IPS-18a (cell line): Measurements from ENCODE around the gene KRTAP5-7.

Experiments
- H3K27ac ChIP-seq: one replicate; pipeline ENCODE4 v1.5.1; 2013; ENCODE audit warnings: low read length
- H3K27me3 ChIP-seq: one replicate; pipeline ENCODE4 v1.6.1; 2013; ENCODE audit warnings: mild to moderate bottlenecking, low read length; ENCODE audit not compliant: control insufficient read depth, insufficient read depth
- H3K36me3 ChIP-seq: one replicate; pipeline ENCODE4 v1.6.1; 2013; ENCODE audit warnings: low read depth, low read length; ENCODE audit not compliant: control insufficient read depth
- H3K4me1 ChIP-seq: one replicate; pipeline ENCODE4 v1.6.1; 2013; ENCODE audit warnings: low read depth, low read length; ENCODE audit not compliant: control insufficient read depth
- H3K4me3 ChIP-seq: one replicate; pipeline ENCODE4 v1.5.1; 2013; ENCODE audit warnings: low read length
- H3K9ac ChIP-seq: one replicate; pipeline ENCODE4 v1.6.1; 2013; ENCODE audit warnings: mild to moderate bottlenecking, low read length, moderate library complexity
- H3K9me3 ChIP-seq: one replicate; pipeline ENCODE4 v1.6.1; 2013; ENCODE audit warnings: low read depth, low read length; ENCODE audit not compliant: control insufficient read depth

Gene KRTAP5-7

GRCh38 chr11:71499546-71499945 lies 27.5 kb upstream of the KRTAP5-7 start:
- Histone ChIP-seq H3K4me3 (no peak overlapping the region), H3K4me1 (peaks cover 6% of the 10 kb centered on the region), H3K27me3 (no peaks in the 10 kb centered on the region), H3K27ac (no peak overlapping the region), H3K36me3 (peaks cover 10% of the 10 kb centered on the region), H3K9ac (no peak overlapping the region), H3K9me3 (no peaks in the 10 kb centered on the region)

GRCh38 chr11:71500601-71501021 lies 26.5 kb upstream of the KRTAP5-7 start:
- H3K4me1 ChIP-seq: peaks cover 16% of the 10 kb centered on the region
- no peaks in the 10 kb centered on the region for H3K27me3 ChIP-seq
- H3K9me3 ChIP-seq: no peaks in the 10 kb centered on the region
- no peak overlapping the region for H3K9ac ChIP-seq
- H3K4me3 ChIP-seq: no peak overlapping the region
- H3K36me3 ChIP-seq: peaks cover 10% of the 10 kb centered on the region
- H3K27ac ChIP-seq: no peak overlapping the region

GRCh38 chr11:71501071-71501985 lies 25.7 kb upstream of the KRTAP5-7 start:
- Histone ChIP-seq H3K9ac (no peak overlapping the region), H3K9me3 (no peaks in the 10 kb centered on the region), H3K4me1 (peaks cover 22% of the 10 kb centered on the region), H3K27ac (no peak overlapping the region), H3K4me3 (no peak overlapping the region), H3K36me3 (peaks cover 10% of the 10 kb centered on the region), H3K27me3 (no peaks in the 10 kb centered on the region)

- H3K36me3 ChIP-seq: peaks cover 10% of the 10 kb centered on the region
- H3K9me3 ChIP-seq: no peaks in the 10 kb centered on the region
- H3K9ac ChIP-seq: no peak overlapping the region
- H3K27me3 ChIP-seq: no peaks in the 10 kb centered on the region
- no peak overlapping the region for H3K4me3 ChIP-seq
- no peak overlapping the region for H3K27ac ChIP-seq
- peaks cover 22% of the 10 kb centered on the region for H3K4me1 ChIP-seq
These were observed 25.0 kb upstream of the KRTAP5-7 start for GRCh38 chr11:71502026-71502425.

GRCh38 chr11:71502871-71503435 lies 24.1 kb upstream of the KRTAP5-7 start:
- Histone ChIP-seq H3K4me1 (peaks cover 22% of the 10 kb centered on the region), H3K9me3 (no peaks in the 10 kb centered on the region), H3K27me3 (no peaks in the 10 kb centered on the region), H3K9ac (no peak overlapping the region), H3K4me3 (no peak overlapping the region), H3K36me3 (peaks cover 10% of the 10 kb centered on the region), H3K27ac (no peak overlapping the region)

GRCh38 chr11:71504531-71504930 lies 22.5 kb upstream of the KRTAP5-7 start:
- Histone ChIP-seq H3K27ac (no peak overlapping the region), H3K9me3 (peaks cover 13% of the 10 kb centered on the region), H3K9ac (no peak overlapping the region), H3K36me3 (no peaks in the 10 kb centered on the region), H3K27me3 (no peaks in the 10 kb centered on the region), H3K4me3 (no peak overlapping the region), H3K4me1 (peaks cover 22% of the 10 kb centered on the region)

DNA sequence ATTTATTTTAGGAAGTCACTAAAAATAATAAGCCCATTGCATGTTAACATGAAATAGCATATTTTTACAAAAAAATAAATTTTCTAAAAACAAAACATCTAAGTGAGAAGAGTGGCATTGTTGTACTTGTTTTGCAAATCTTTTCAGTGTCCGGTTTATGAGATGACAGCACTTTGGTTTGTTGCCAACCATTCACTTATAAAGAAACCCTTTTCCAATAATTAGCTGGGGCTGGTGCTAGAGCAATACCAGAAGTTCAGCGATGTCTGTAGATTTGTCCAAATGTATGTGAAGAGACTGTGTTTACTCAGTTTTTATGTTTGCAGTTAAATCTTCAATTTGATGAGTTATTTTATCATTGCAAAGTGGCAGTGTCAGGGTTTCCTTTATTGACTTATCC lies 22.1 kb upstream of the KRTAP5-7 start:
- no peaks in the 10 kb centered on the region for H3K27me3 ChIP-seq
- no peak overlapping the region for H3K27ac ChIP-seq
- H3K4me1 ChIP-seq: peaks cover 22% of the 10 kb centered on the region
- no peaks in the 10 kb centered on the region for H3K36me3 ChIP-seq
- H3K9ac ChIP-seq: no peak overlapping the region
- H3K9me3 ChIP-seq: peaks cover 15% of the 10 kb centered on the region
- H3K4me3 ChIP-seq: no peak overlapping the region

DNA sequence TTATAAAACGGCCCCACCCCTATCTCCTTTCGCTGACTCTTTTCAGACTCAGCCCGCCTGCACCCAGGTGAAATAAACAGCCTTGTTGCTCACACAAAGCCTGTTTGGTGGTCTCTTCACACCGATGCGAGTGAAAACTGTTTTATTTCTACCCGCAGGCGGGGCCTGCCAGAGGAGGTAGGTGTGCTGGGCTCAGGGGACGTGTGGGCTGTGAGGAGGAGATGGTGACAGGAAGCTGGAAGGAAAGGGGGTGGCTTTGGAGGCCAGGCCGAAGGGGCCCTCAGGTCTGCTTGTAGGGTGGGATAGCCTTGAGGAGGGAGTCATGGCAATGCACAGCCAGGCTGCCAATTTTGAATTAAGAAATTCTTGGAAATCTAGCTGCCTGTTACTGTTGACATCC lies 21.3 kb upstream of the KRTAP5-7 start:
- Histone ChIP-seq H3K4me1 (peaks cover 22% of the 10 kb centered on the region), H3K27me3 (no peaks in the 10 kb centered on the region)

GRCh38 chr11:71507102-71507501 lies 20.0 kb upstream of the KRTAP5-7 start:
- Histone ChIP-seq H3K4me1 (peaks cover 22% of the 10 kb centered on the region), H3K9ac (no peak overlapping the region), H3K36me3 (no peaks in the 10 kb centered on the region), H3K27me3 (no peaks in the 10 kb centered on the region), H3K27ac (no peak overlapping the region), H3K9me3 (peaks cover 21% of the 10 kb centered on the region), H3K4me3 (no peak overlapping the region)

More for the DNA sequence above, 21.3 kb upstream of the KRTAP5-7 start:
- Histone ChIP-seq H3K9ac (peak overlapping the region; percentile 14), H3K36me3 (no peaks in the 10 kb centered on the region), H3K27ac (no peak overlapping the region), H3K9me3 (peaks cover 20% of the 10 kb centered on the region), H3K4me3 (no peak overlapping the region)

DNA sequence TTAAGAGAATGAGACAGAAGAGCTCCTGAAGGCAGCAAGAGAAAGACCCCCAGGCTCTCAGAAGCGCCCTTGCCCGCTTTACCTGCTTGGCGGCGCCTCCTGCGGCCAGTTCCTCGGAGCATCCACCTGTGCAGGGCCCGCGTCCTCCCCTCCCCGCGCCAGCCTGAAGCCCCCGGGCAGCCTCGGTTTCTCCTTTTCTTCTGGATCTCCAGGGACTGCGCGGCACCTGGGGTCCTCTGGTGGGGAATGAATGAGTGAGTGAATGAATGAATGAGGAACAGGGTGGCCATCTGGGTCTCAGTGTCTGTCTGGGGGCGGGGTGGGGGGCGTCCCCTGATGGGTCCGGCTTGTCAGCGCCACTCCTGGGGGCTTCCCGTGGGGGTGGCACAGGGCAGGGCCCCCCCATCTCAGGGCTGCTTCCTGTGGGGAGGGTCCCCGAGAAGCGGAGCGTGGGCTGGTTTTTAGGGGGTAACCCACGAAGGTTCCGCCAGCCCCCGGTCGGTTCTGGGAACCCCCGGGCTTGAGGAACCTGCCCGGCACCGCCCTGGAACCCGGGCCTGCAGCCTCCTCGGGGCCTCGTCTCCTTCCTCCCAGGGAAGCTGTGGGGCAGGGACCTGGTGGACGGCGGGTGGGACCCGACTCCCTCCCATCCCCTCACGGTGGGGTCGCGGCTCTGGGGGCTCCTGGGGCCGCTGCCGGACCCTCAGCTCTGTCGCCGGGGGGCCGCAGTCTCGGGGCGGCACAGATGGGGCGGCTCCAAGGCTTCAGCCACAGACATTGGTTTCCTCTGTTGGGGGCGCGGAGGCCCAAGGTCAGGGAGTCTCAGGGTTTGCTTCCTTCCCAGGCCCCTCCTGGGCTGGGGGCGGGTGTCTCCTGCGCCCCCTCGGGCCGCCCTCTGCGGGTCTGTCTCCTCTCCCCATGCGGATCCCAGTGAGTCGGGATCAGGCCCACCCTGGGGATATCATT lies 8.3 kb upstream of the KRTAP5-7 start:
- Histone ChIP-seq H3K36me3 (no peaks in the 10 kb centered on the region), H3K27ac (no peak overlapping the region), H3K27me3 (no peaks in the 10 kb centered on the region), H3K4me1 (no peaks in the 10 kb centered on the region), H3K9me3 (no peaks in the 10 kb centered on the region), H3K4me3 (no peak overlapping the region), H3K9ac (no peak overlapping the region)

- Histone ChIP-seq H3K9ac (no peak overlapping the region), H3K27me3 (no peaks in the 10 kb centered on the region), H3K27ac (no peak overlapping the region), H3K9me3 (no peaks in the 10 kb centered on the region), H3K4me3 (no peak overlapping the region), H3K36me3 (no peaks in the 10 kb centered on the region), H3K4me1 (no peaks in the 10 kb centered on the region)
These were observed 7.5 kb upstream of the KRTAP5-7 start for GRCh38 chr11:71519546-71519945.
